Vagina (tissue), 2 donors: ENCODE measurements around the gene SYNDIG1L.
A peak's percentile ranks its signal among the peaks of the same experiment; 100 is the strongest.

ENCODE experiments used
- POLR2A ChIP-seq, 2 donors: fragments of 450-650 bp; IDR thresholded peaks; one replicate each; pipeline ENCODE4 v1.6.1; 2017; ENCODE audit warnings: antibody characterized with exemption in 2 of 2, mild to moderate bottlenecking in 2 of 2, moderate library complexity in 2 of 2
- POLR2AphosphoS5 ChIP-seq, 2 donors: sonication (generic); formaldehyde crosslinking; IDR thresholded peaks; one replicate each; pipeline ENCODE4 v1.9.0; 2017; ENCODE audit warnings: antibody characterized with exemption in 2 of 2, mild to moderate bottlenecking in 2 of 2, low read depth in 1 of 2; ENCODE audit not compliant: insufficient read depth in 1 of 2
- TF ChIP-seq, protein P1 (sequence below), 3 experiments: fragments of 450-650 bp in 2 of 3; fragments of 200-600 bp in 1 of 3; sonication (generic) in 1 of 3; IDR thresholded peaks; one replicate each; pipeline ENCODE4 v1.5.1; 2017 to 2019; ENCODE audit warnings: antibody characterized with exemption in 3 of 3, mild to moderate bottlenecking in 2 of 3, moderate library complexity in 2 of 3

DNA sequence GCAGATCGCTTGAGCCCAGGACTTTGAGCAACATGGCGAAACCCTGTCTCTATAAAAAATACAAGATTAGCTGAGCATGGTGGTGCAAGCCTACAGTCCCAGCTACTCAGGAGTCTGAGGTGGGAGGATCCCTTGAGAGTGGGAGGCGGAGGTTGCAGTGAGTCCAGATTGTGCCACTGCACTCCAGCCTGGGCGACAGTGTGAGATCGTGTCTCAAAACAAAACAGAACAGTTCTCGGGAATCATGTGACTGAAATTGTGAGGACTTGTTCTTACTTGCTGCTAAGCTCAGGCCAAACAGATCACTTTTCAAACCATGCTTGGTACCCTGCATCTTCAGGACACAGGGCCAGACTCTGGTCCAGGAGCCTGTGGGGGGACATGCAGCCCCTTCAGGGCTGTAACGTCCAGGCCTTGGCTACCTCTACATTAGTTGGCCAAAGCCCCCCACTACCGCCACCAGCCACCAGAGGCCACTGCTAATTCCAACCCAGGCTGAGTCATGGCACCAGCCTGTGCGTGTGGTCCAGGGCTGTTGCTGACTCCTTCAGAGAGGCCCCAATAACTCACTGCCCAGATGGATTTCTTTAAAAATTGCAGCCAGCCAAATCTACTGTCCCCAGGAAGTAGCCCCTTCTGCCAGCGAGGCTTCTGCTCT lies 33.4 kb upstream of the SYNDIG1L start:
- TF ChIP-seq, protein P1, sequence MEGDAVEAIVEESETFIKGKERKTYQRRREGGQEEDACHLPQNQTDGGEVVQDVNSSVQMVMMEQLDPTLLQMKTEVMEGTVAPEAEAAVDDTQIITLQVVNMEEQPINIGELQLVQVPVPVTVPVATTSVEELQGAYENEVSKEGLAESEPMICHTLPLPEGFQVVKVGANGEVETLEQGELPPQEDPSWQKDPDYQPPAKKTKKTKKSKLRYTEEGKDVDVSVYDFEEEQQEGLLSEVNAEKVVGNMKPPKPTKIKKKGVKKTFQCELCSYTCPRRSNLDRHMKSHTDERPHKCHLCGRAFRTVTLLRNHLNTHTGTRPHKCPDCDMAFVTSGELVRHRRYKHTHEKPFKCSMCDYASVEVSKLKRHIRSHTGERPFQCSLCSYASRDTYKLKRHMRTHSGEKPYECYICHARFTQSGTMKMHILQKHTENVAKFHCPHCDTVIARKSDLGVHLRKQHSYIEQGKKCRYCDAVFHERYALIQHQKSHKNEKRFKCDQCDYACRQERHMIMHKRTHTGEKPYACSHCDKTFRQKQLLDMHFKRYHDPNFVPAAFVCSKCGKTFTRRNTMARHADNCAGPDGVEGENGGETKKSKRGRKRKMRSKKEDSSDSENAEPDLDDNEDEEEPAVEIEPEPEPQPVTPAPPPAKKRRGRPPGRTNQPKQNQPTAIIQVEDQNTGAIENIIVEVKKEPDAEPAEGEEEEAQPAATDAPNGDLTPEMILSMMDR (IDR thresholded peaks at IDR 0.05), result peak in 1 of 3 experiments; percentile 25
- TF ChIP-seq POLR2A (IDR thresholded peaks at IDR 0.05) (no peak), POLR2AphosphoS5 (IDR thresholded peaks at IDR 0.05; ENCODE audit: insufficient read depth in 1 of 2, low read depth in 1 of 2) (no peak)
